Renal cortical epithelial cell (primary cell): ENCODE measurements around the gene P2RX3. TPM values are rescaled to one million over a fixed set of nuclear protein-coding genes. Genes with fewer than 3 reads are reported as not detected.

Source experiments
- DNase-seq: peaks from one replicate; pipeline ENCODE4 v3.0.0-alpha.2; 2011; ENCODE audit warnings: low read depth
- total RNA-seq: library from RNA; depleted of rRNA; stranded (reverse); fragments of >200 nt; gene quantifications from 2 replicates; pipeline ENCODE4 v1.2.3, GENCODE V29; 2014

P2RX3 gene
- total RNA-seq, 1 donor from 2014 or later, result not detected

DNA sequence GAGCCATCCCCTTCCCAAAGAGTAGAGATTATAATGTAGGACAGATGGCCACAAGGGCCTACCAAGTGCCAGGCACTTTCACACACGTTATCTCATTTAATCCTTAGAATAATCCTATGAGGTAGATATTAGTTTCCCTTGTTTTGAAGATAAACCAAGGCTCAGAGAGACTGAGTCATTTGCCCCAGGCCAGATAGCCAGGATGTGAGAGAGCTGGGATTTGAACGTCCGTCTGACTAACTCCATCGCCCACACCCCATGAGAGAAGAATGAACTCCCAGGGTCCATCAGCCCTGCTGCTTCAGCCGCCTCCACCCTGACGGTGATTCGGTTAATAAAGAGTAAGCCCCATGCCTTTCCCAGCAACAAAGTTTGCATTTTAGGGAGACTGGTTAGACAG is 32.1 kb downstream of the P2RX3 start:
- no peak for DNase-seq

DNA sequence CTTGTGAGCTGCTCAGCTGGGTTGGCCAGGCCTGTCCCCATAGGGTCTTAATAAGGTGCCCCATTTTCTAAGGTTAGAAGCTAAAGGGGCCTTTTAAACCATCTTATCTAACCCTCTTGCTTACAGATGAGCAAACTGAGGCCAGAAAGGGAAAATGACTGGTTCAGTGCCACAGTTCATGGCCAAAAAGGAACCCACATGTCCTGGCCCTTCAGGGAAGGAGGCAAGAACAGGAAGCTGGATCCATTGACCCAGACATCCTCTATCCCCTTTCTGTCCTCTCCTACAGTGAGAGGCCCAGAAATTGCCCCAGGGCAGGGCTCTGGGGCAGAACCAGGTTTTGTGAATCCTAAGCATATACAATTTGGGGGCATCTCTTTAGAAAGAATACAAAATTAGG is 32.8 kb downstream of the P2RX3 start:
- DNase-seq, result no peak

DNA sequence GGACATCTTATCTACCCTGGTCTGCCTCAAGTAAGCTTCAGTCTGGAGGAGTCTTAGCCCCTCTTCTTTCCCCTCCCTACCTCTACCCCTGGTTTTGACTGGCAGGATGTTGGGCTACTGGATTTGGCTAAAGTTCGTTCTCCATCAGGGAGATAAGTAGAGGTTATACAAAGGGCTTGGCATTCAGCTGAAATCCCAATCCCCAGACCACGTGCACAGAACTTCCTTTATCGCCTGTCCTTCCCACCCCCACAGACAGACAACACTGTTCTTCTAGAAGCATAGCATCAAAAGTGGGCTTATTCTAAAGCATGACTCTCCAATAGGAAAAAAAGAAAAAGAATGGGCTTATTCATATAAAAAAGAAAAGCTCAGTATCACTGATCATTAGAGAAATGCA is 35.0 kb downstream of the P2RX3 start:
- DNase-seq, result no peak

DNA sequence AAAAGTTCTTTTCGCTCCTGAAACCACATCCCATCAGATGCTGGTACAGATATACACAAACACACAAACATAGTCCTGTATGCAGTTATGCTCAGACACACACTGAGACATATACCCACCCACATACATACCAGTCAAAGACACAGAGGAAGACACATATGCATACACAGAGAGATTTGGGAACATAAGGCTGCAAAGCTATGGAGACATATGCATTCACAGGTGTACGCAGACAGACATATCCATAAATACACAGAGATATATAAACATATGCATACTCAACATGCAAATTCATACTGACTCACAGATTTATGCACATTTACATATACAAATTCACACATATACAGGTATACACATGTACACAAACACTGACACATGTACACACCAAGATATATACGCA is 36.8 kb downstream of the P2RX3 start:
- DNase-seq, result no peak

DNA sequence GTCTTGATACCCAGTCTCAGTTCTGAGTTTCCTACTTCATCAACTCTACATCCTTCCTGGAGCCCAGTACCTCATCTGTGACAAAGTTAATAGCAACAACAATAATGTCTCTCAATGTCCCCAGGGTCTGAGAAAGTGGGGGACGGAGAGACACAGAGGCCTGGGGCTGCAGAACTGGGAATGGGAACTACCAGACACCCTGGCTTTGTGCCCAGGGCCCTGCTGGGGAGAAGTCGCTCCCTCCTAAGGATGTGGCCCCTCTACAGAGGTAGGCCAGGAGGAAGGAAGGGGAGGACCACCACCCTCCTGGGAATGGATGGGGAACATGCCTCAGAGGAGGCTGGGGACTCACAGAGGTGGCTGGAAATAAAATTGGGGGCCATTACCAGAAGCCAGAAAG is 37.3 kb downstream of the P2RX3 start:
- DNase-seq, result no peak

DNA sequence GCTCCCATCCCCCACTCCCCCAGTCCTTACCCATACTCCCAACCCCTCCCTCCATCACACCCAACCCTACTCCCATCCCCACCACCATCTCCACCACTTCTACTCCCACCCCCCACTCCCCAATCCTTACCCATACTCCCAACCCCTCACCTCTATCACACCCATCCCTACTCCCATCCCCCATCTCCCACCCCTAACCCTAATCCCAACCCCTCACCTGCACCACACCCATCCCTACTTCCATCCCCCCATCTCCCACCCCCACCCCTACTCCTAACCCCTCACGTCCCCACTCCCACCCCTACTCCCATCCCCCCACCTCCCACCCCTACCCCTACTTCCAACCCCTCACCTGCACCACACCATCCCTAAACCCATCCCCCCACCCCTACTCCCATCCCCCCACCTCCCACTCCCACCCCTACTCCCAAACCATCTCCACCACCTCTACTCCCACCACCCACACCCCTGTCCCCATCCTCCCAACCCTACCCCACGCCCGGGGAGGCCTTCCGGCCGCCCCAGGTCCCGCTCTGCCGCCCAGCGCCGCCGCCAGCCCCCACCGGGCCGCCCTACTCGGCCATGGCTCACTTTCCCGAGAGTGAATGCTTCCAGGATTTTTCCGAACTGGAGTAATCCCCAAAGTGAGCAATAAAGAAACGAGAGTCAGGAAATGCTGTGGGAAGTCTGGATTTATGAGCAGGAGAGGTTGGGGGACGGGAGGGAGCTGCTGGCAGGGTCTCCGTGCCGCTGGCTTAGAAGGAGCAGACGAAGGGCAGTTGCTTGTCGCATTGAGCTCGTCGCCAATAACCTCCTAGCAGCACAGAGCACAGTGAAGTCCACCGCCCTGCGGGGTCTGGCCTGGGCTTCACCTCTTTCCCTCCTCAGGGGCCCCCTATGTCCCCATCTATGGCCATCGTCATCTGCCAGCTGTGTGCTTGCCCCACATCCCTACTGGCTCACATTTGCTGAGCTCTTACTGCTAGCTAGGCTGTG is 38.2 kb downstream of the P2RX3 start:
- no peak for DNase-seq

DNA sequence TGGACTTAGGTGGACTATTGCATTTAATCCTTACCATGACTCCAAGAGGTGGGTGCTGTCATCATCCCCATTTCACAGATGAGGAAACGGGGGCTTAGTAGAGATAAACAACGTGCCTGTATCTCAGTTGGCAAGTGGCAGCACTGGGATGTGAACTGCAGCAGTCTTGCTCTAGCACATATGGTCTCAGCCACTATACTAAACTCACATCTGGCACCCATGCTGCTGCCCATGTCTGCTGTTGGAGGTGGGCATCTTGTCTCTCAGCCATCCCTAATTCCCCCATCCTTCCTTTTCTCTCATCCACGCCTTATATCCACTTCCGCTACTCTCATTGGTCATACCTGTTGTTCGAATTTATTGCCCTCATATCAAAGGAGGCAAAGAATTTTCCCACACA is 39.0 kb downstream of the P2RX3 start:
- no peak for DNase-seq

DNA sequence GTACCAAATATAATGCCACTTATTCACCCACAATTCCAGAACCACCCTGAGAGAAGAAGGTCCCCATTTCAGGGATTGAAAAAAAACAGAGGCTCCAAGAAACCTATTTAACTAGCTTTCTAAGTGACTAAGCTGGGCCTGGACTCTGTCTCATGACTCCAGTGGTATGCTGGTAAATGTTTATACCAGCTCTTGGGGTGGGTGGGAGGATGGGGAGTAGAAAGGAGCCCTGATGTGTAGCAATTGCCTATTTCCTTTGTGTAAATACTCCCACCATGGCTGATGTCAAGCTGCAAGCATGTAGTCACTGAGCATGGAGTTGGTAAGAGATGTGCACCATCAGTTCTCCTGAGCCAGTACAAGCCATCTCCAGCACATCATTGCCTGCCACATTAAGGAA is 40.0 kb downstream of the P2RX3 start:
- DNase-seq, result peak; percentile 49

DNA sequence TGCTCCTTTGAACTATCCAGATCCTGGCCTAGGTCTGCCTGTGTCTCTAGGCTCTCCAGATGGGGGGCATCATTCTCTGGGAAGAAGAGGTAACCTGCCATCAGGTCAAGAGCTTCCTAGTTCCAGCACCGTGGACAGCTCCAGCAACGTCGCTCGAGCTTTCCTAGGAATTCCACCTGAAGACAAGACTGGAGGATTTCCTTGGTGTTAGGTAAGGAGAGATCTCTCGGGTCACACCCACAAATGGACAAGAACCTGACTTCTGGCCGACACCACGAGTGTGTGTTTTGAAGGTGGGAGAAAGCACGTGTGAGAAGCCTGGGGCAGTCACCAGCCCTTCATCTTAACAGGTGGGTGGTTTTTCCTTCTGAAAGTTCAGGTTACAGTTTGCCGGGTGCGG is 41.6 kb downstream of the P2RX3 start:
- peak; percentile 40 for DNase-seq

DNA sequence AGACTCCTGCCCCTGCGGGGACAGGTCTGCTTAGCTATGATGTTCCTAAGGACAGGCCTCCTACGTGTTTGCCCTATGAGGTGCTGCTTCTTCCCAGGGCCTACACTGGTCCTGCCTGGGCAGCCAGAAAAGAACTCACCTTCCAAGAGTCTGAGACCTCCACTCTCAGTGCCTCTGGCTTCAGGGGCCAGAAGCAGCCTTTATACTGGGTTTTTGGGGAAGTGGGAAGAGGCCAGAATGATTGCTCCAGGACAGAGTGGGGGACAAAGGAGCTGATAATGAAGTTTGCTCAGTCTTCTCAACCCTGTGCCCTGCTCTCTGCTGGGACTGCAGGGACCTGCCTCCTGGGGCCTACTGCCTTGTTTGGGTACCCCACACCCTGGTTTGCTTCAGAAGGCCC is 42.8 kb downstream of the P2RX3 start, which contains the start of gene PRG3:
PRG3 (minus strand) TSS at position 176 of the 400 bp plus-strand sequence. CDS start 442 bp downstream, outside the sequence.
- no peak for DNase-seq

DNA sequence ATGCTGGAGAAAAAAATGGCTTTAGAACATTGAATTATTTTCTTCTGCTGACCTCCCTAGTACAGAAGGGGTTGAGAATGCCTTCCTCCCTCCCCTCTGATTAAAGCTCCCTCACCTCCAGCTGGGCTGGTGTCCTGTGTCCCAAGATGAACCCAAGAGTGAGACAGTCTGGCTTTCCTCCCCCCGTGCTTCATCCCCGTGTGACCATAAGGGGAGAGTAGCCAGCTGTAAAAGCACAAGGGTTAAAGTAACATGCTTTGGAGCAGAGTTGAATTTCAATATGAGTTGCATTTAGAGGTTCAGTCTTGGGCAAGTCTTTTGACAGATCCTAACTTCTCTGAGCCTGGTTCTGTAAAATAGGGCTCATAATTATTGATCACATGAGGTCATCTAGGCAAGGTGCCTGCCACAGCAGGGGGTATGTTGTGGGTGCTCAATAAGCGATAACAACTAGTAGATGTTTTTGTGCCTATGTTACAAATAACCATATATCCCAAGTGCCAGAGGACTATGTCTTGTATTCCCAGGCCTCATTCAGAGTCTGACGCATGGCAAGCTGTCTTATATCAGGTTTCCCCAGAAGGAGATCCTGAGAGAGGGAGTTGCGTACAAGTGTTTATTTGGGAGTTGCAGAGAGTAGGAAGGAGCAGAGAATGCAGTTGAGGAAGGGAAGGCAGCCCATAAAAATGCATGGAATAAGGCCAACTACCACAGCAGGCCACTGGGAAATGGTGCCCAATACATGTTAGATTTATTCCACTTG is 48.2 kb downstream of the P2RX3 start:
- DNase-seq, result no peak

DNA sequence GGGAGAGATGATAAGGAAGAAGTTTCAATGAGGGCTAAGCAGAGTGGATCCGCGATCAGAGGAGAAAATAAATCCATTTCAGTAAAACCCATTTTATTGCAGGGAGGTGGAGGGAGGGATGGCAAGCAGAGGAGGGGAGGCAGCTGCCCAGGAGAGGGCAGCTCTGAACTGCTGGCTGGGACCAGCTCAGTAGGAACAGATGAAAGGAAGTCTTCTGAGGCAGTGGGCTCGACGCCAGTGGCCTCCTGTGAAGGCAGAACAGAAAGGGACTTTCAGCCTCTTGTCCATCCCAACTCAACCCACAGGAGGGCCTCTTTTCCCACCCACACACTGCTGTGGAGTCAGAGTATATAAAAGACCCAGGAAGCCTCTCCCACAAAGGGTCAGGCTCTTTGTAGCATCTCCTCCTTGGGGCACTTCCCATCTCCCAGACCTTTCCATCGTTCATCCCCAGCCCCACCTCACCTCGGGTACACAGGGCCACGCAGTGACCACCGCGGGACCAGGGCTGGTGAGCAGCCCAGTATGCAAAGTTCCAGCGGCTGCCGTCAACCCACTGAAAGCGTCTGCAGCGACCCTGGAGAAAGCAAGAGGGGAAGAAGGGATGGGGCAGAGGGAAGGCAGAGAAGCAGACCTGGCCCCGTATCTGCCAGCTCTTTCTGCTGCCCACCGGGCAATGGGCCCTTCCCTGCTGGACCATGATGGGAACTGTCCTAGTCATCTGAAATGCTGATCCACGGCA is 49.3 kb downstream of the P2RX3 start:
- peak; percentile 14 for DNase-seq

DNA sequence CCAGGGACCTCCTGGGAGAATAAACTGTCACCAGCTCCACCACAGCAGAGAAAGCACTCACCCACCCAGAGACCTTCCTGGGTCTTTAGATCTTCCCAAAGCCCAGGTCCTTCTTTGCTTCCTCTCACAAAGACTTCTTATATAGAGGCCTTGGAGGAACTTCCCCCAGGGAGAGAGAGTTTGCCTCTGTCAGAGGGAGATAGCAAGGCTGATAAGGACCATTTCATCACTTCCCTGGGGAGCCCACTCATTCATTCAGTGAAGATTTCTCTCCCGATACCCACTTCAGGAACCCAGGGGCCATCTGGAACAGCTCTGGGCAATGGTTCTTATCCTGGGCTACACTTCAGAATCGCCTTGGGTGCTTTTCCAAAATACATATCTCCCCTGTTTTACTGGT is 52.4 kb downstream of the P2RX3 start, which contains the start of gene PRG2:
PRG2 (minus strand) TSS at position 116 of the 400 bp plus-strand sequence. CDS start 706 bp downstream, outside the sequence.
- no peak for DNase-seq

DNA sequence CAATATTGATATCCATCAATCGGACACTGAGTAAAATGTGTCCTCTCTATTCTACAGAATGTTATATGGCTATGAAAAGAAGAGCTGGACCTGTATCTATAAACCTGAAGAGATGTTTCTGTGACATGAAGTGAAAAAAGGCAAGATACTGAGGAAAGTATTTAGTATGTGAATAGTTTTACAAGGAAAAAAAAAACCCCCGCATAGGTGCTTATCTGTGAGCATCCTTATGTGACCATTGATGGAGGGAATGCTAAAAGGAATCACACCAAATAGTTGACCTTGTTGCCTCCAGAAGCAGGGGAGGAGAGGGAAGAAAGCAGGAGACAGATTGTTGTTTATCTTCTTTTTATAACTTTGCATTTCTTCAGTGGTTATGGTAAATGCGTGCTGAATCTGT is 53.0 kb downstream of the P2RX3 start:
- no peak for DNase-seq

DNA sequence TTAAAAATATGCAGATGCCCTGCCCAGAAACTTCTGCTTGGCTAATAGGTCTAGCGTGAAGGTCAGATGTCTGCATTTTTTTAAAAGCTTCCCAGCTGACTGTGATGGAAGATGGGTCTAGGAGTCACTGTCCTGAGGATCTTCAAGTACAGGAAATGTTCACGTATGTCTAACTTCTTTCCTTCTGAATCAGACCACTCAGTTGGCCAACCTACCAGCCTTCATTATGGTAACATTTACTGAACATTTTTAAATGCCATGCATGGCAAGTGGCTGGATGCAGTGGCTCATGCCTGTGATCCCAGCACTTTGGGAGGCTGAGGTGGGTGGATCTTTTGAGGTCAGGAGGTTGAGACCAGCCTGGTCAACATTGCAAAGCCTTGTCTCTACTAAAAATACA is 53.4 kb downstream of the P2RX3 start:
- DNase-seq, result no peak

DNA sequence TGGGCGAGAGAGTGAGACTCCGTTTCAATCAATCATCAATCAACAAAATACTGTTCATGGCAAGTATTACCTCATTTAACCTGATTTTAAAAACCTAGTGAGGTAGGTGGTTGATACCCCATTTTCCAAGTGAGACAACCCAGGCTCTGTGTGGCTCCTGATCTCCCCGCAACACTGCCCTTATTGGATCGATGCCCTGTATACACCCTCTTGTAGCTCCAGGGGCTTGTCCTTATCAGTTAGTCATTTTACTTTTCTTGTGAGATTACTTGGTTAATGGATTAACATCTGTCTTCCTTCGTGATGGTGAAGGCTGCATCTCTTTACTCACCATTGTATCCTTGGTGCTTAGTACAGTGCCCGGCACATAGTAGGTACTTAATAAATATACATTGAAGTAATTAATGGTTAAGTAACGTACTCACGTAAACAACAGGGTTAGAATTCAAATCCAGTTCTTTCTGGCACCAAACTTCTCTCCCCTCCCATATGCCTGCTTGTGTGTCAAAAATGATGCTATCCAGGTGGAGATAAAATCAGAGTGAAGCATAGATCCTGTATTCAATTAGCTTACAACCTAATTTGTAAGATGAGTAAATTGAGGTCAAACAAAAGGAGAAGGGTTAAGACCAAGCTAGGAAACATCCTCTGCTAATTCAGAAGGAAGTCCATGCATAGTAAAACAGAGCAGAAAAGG is 54.1 kb downstream of the P2RX3 start:
- DNase-seq, result no peak

DNA sequence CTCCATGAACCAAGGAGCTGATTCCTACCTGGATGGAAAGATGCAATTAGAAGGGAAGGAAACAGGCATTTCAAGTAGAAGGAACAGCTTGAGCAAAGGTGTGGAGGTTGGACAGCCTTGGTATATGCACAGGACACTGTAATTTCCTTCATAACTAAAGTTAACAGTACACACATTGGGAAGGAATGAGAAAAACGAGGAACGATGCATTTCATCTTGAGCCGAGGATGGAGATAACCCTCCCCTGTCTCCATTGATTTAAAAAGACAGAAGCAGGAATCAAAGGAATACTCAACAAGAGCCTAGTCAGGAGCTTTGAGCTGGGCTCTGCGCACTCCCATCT is 54.6 kb downstream of the P2RX3 start:
- DNase-seq, result no peak

DNA sequence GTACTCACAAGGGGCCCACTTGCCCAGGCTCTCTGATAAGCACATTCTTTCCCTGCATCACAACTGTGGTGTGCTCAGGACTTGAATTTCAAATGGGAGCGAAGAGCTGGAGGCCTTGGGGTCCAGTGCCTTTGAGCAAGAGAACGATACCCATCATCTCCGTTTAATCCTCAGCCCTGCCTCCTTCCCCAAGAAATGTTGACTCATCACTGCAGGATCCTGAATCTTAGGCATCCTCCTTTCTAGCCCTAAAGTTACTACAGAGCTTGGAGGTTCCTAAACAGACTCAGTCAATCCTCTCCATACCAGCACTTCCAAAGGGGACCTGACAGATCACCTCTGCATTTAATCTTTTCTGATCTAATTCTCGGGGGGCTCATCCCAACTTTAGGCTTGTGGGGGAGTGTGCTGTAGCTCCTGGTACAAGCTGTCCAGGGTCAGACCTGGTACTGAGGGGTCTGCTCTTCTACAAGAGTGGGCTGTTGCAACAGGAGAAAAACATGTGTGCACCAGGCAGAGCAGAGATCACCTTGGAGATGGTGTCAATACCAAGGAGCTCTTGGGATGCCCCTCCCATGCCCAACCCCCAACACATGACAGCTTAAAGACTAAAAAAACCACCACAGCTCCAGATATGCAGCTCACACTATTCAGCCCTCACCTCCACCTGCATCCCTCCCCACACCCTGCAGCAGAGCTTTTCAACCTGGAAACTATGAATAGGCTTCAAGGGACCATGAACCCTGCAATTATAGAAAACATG is 56.2 kb downstream of the P2RX3 start:
- no peak for DNase-seq

DNA sequence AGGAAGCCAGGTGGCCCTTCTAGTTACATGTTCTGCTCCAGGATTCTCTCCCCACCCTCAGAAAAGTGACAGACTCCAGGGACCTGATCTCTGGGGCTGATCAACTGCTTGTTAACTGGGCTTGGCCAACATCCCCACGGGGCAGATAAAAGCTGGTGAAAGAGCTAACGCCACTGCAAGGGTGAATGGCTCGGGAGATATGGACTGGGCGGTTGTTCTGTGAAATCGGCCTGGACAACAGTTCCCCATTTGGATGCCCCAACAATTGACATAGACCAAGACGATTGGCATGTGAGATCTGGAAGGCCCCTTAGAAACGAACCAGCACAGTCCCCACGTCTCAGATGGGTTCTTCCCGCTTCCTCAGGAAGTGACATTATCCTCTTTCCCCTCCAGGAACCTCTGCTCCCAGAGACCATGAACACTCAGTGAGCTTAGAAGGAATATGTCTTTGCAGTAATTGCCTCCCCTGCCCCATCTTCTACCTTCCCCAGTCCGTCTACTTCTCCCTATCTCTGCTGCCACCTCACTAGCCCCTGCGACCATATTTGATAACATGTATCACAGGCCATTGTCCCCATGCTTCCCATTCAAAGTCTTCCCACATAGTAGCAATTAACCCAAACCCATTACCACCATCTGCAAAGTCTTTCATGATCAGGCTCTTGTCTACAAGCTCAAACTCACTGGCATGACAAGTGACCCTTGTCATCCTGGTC is 57.9 kb downstream of the P2RX3 start:
- no peak for DNase-seq

DNA sequence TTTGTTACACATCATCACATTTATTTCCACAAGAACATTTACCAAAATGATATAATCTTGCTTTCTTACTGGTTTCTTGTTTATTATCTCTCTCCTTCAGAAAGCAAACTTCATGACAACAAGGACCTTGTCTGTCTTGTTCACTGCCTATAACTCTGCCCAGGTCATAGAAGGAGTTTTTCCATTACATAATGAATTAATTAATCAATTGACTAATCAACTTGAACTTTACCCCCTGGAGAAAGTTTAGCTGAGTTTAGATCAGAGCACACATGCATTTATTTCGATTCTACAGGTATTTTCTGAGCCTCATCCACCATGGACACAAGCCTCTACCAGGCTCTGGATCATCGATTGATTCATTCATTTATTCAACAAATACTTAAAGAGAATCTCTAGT is 58.6 kb downstream of the P2RX3 start:
- no peak for DNase-seq
